ENCODE results near the gene SLC46A2. TPM values are rescaled to one million over a fixed set of nuclear protein-coding genes. Genes with fewer than 3 reads are reported as not detected.

SLC46A2 gene
- total and polyA plus RNA-seq, 2 of the 13 experiments (the other 11 are each of a cell fraction or from before 2014, with no cell fraction given): not detected

GRCh38 chr9:112870556-112870955, 20.1 kb downstream of the SLC46A2 start:
- no TSS peak for BruUV-seq (replicated peaks)
- POLR2A ChIA-PET: interaction anchor here (0.7 kb wide), 1 partner anchor 280 kb away, joined by 3 read pairs; the partner anchor contains the start of gene SLC31A2
- Histone ChIP-seq H3K36me3 (replicated peaks in 1 of 2; ENCODE audit: control insufficient read depth in 1 of 2, insufficient read depth in 2 of 2, low read length in 2 of 2) (peaks cover 0 to 9% of the 10 kb centered on the region in 2 experiments; a peak in 2 of 5 replicates), H3K27me3 (ENCODE audit: control insufficient read depth in 1 of 2, insufficient read depth in 2 of 2, low read length in 2 of 2) (no peaks in the 10 kb centered on the region), H3K4me1 (ENCODE audit: insufficient read depth, low read length) (peaks cover 41% of the 10 kb centered on the region), H3K27ac (ENCODE audit: extremely low read length, insufficient read depth, low read length) (no peak overlapping the region), H3K9me3 (ENCODE audit: low read length) (no peaks in the 10 kb centered on the region), H3K9ac (ENCODE audit: insufficient read depth, low read depth, low read length) (no peak overlapping the region), H2AFZ (ENCODE audit: low read length) (no peak overlapping the region), H3K4me3 (replicated peaks in 1 of 3; ENCODE audit: insufficient read depth in 1 of 3, low read depth in 2 of 3, low read length in 3 of 3) (no peak overlapping the region), H3K79me2 (ENCODE audit: insufficient read depth, low read length) (no peaks in the 10 kb centered on the region), H4K20me1 (ENCODE audit: insufficient read depth, low read length) (no peaks in the 10 kb centered on the region), H3K4me2 (ENCODE audit: low read depth, low read length) (0 out of 2 replicates have a peak overlapping the region, but pooled peaks have one; percentile 26)
- CTCF ChIA-PET (ENCODE audit: low intra/inter-chr PET ratio, low total read pairs): interaction anchor here (1.1 kb wide), 1 partner anchor 26 kb away, joined by 4 read pairs; no protein-coding TSS in a partner anchor
- no peak for DNase-seq (ENCODE audit: low spot score)
- ATAC-seq: no peak
- 91% methylated on average over 6 of the region's 6 CpGs for WGBS (ENCODE audit: low lambda C conversion rate)
- TF ChIP-seq ATF6 (CRISPR knock-in tag; conservative IDR thresholded peaks at IDR 0.05) (no peak), RORA (CRISPR knock-in tag; IDR thresholded peaks at IDR 0.05) (no peak), ZNF33B (CRISPR knock-in tag; IDR thresholded peaks at IDR 0.05) (no peak), ZBTB7A (CRISPR knock-in tag; IDR thresholded peaks at IDR 0.05) (no peak), ZNF282 (IDR thresholded peaks at IDR 0.05; ENCODE audit: partially characterized antibody) (no peak), CENPT (CRISPR knock-in tag; IDR thresholded peaks at IDR 0.05; ENCODE audit: low read depth) (no peak), ZBTB7B (CRISPR knock-in tag; IDR thresholded peaks at IDR 0.05) (no peak), ZNF572 (CRISPR knock-in tag; IDR thresholded peaks at IDR 0.05) (no peak), ZNF274 (CRISPR knock-in tag; IDR thresholded peaks at IDR 0.05) (no peak), HOXA5 (CRISPR knock-in tag; IDR thresholded peaks at IDR 0.05) (no peak), DMTF1 (CRISPR knock-in tag; IDR thresholded peaks at IDR 0.05) (no peak)
- intact Hi-C loops (cut with micrococcal nuclease; ENCODE audit: unreplicated experiment): no loop called here
- FAIRE-seq: no peak
- in situ Hi-C loops (cut with HindIII; ENCODE audit: extremely low pct_ligation_motif_present, low pct_unique_long_range_greater_than_20kb): no loop called here
